Neural progenitor cell (in vitro differentiated cells): ENCODE measurements around the gene UBE2O. TPM values are rescaled to one million over a fixed set of nuclear protein-coding genes. Genes with fewer than 3 reads are reported as not detected.

Experiments used
- DNase-seq: peaks from one replicate; pipeline ENCODE4 v3.0.0-alpha.2; 2016; ENCODE audit warnings: low spot score
- H2AFZ ChIP-seq: fragments of 200-600 bp; sonication (generic); replicated peaks from 2 replicates; pipeline ENCODE4 v1.6.1; 2016; ENCODE audit warnings: antibody characterized with exemption
- H3F3A ChIP-seq: fragments of 200-600 bp; sonication (generic); 2 replicates; pipeline ENCODE4 v1.6.1; 2016; ENCODE audit warnings: antibody characterized with exemption, low read depth
- H3K27ac ChIP-seq: fragments of 200-600 bp; sonication (generic); 2 replicates; pipeline ENCODE4 v1.5.1; 2016; ENCODE audit warnings: mild to moderate bottlenecking
- H3K27me3 ChIP-seq: fragments of 200-600 bp; sonication (generic); 2 replicates; pipeline ENCODE4 v1.6.1; 2016; ENCODE audit warnings: mild to moderate bottlenecking, moderate library complexity
- H3K36me3 ChIP-seq: fragments of 200-600 bp; sonication (generic); 2 replicates; pipeline ENCODE4 v1.5.1; 2016
- H3K4me1 ChIP-seq: fragments of 200-600 bp; sonication (generic); 2 replicates; pipeline ENCODE4 v1.6.1; 2016; ENCODE audit warnings: mixed run types
- H3K4me2 ChIP-seq: fragments of 200-600 bp; sonication (generic); 2 replicates; pipeline ENCODE4 v1.6.1; 2016
- H3K4me3 ChIP-seq: fragments of 200-600 bp; sonication (generic); 2 replicates; pipeline ENCODE4 v1.5.1; 2016
- H3K79me2 ChIP-seq: fragments of 200-600 bp; sonication (generic); 2 replicates; pipeline ENCODE4 v1.6.1; 2016; ENCODE audit warnings: low read depth
- H3K9ac ChIP-seq: fragments of 200-600 bp; sonication (generic); 2 replicates; pipeline ENCODE4 v1.6.1; 2016
- H3K9me3 ChIP-seq: fragments of 200-600 bp; sonication (generic); 2 replicates; pipeline ENCODE4 v1.5.1; 2016; ENCODE audit warnings: low read depth
- H4K20me1 ChIP-seq: fragments of 200-600 bp; sonication (generic); 2 replicates; pipeline ENCODE4 v1.6.1; 2016; ENCODE audit warnings: low read depth
- H3K27ac Mint-ChIP-seq: 3 replicates; pipeline ENCODE4 v1.8.0; 2021; ENCODE audit warnings: mixed read lengths
- H3K27me3 Mint-ChIP-seq: 2 replicates; pipeline ENCODE4 v1.8.0; 2022; ENCODE audit warnings: low read depth, mild to moderate bottlenecking, inconsistent platforms, moderate library complexity, mixed read lengths; ENCODE audit not compliant: insufficient read depth
- H3K36me3 Mint-ChIP-seq: 3 replicates; pipeline ENCODE4 v1.8.0; 2021; ENCODE audit warnings: mixed read lengths
- H3K4me1 Mint-ChIP-seq: 3 replicates; pipeline ENCODE4 v1.8.0; 2021; ENCODE audit warnings: mixed read lengths
- H3K4me3 Mint-ChIP-seq: 3 replicates; pipeline ENCODE4 v1.8.0; 2021; ENCODE audit warnings: mild to moderate bottlenecking, moderate library complexity, mixed read lengths
- H3K9me3 Mint-ChIP-seq: 3 replicates; pipeline ENCODE4 v1.8.0; 2020; ENCODE audit warnings: mixed read lengths
- EZH2 ChIP-seq: fragments of 200-600 bp; sonication (generic); IDR thresholded peaks from 2 replicates; pipeline ENCODE4 v1.6.1; 2017; ENCODE audit warnings: antibody characterized with exemption, mild to moderate bottlenecking, moderate library complexity
- EZH2phosphoT487 ChIP-seq: fragments of 200-600 bp; sonication (generic); IDR thresholded peaks from 2 replicates; pipeline ENCODE4 v1.6.1; 2017; ENCODE audit warnings: antibody characterized with exemption
- total RNA-seq: library from RNA; depleted of rRNA; stranded (reverse); fragments of >200 nt; gene quantifications from 2 replicates; pipeline ENCODE4 v1.2.3, GENCODE V29; 2015; ENCODE audit warnings: low replicate concordance
- TF ChIP-seq, protein P1 (sequence below): fragments of 200-600 bp; sonication (generic); IDR thresholded peaks from 2 replicates; pipeline ENCODE4 v1.5.1; 2017; ENCODE audit warnings: antibody characterized with exemption, mild to moderate bottlenecking

UBE2O gene
- total RNA-seq, 1 donor from 2014 or later, result 20.6 TPM

DNA sequence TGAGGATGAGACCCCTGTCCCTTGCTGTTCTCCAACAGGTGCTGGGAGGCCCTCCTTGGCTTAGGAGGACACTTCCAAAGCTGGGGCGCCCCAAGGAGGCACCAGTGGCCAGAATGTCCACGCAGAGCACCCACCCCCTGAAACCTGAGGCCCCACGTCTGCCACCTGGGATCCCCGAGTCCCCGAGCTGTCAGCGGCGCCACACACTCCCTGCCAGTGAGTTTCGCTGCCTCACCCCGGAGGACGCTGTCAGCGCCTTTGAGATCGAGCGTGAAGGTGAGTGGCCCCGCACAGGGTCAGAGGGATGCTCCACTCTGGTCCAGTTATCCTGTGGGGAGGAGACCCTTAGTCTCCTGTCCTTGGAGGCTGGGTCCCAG, 15.7 kb upstream of the UBE2O start:
- Histone ChIP-seq H3K9me3 (no peaks in the 10 kb centered on the region), H4K20me1 (no peaks in the 10 kb centered on the region), H3K4me2 (no peak overlapping the region), H3K4me1 (peaks cover 19% of the 10 kb centered on the region), H3K79me2 (no peaks in the 10 kb centered on the region), H3K36me3 (no peaks in the 10 kb centered on the region), H3K27me3 (no peaks in the 10 kb centered on the region), H3K27ac (no peak overlapping the region), H2AFZ (no peak overlapping the region), H3K4me3 (no peak overlapping the region), H3K9ac (no peak overlapping the region), H3F3A (peaks cover 14% of the 10 kb centered on the region)
- Mint-ChIP-seq H3K36me3 (no peaks in the 10 kb centered on the region), H3K27ac (no peak overlapping the region), H3K4me1 (peaks cover 16% of the 10 kb centered on the region), H3K27me3 (no peaks in the 10 kb centered on the region), H3K9me3 (no peaks in the 10 kb centered on the region), H3K4me3 (no peak overlapping the region)
- no peak for DNase-seq
- TF ChIP-seq, protein P1, sequence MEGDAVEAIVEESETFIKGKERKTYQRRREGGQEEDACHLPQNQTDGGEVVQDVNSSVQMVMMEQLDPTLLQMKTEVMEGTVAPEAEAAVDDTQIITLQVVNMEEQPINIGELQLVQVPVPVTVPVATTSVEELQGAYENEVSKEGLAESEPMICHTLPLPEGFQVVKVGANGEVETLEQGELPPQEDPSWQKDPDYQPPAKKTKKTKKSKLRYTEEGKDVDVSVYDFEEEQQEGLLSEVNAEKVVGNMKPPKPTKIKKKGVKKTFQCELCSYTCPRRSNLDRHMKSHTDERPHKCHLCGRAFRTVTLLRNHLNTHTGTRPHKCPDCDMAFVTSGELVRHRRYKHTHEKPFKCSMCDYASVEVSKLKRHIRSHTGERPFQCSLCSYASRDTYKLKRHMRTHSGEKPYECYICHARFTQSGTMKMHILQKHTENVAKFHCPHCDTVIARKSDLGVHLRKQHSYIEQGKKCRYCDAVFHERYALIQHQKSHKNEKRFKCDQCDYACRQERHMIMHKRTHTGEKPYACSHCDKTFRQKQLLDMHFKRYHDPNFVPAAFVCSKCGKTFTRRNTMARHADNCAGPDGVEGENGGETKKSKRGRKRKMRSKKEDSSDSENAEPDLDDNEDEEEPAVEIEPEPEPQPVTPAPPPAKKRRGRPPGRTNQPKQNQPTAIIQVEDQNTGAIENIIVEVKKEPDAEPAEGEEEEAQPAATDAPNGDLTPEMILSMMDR, result no peak
- TF ChIP-seq EZH2 (no peak), EZH2phosphoT487 (no peak)

DNA sequence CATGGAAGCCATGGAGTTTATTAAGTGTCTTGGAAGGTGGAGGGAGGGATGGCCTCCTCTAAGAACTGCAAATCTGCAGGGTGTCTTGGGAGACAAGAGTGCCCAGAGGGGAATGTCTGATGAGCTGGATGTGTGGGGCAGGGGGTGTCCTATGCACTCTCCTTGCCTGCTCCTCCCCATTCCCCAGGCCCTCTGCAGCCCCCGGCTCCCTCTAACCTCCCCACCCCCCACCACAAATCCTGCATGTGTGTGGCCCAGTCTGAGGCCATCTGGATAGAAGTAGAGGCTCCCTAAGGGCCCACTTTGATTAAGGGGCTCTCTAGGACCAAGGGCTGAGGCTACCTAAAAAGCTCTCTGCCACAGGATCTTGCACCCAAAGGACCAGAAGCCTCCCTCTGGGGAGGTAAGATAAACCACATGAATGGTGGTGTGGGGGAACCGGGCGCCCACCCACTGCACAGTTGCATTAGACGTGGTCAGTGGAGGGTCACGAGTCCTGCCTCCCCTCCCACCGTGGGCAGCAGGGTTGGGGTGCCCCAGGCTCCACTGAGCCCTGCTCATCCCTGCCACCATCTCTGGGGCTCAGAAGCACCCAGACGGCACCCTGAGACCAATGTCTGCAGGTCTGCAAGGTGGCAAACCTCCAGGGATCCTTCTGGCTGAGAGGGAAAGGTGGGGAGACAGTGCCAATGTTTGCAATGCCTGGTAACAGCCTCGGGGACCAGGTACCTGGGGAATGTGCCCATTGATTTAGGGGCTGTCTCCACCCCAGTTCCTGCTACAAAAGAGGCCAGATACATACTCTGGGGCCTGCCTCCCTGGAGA, 15.1 kb upstream of the UBE2O start:
- H3K4me1 ChIP-seq, result peaks cover 19% of the 10 kb centered on the region
- peak overlapping the region; percentile 61 for H2AFZ ChIP-seq
- no peaks in the 10 kb centered on the region for H3K36me3 ChIP-seq
- H3K9ac ChIP-seq, result no peak overlapping the region
- Mint-ChIP-seq H3K9me3 (no peaks in the 10 kb centered on the region), H3K27ac (no peak overlapping the region), H3K4me3 (peak overlapping the region; percentile 18), H3K27me3 (no peaks in the 10 kb centered on the region), H3K4me1 (peaks cover 16% of the 10 kb centered on the region), H3K36me3 (no peaks in the 10 kb centered on the region)
- TF ChIP-seq EZH2, result no peak
- TF ChIP-seq EZH2phosphoT487, result no peak
- TF ChIP-seq, protein P1, result no peak
- H3K9me3 ChIP-seq, result no peaks in the 10 kb centered on the region
- DNase-seq, result no peak
- no peak overlapping the region for H3K4me3 ChIP-seq
- no peak overlapping the region for H3K27ac ChIP-seq
- H3K4me2 ChIP-seq, result peak overlapping the region; percentile 70
- peaks cover 14% of the 10 kb centered on the region for H3F3A ChIP-seq
- no peaks in the 10 kb centered on the region for H3K79me2 ChIP-seq
- no peaks in the 10 kb centered on the region for H3K27me3 ChIP-seq
- H4K20me1 ChIP-seq, result no peaks in the 10 kb centered on the region

DNA sequence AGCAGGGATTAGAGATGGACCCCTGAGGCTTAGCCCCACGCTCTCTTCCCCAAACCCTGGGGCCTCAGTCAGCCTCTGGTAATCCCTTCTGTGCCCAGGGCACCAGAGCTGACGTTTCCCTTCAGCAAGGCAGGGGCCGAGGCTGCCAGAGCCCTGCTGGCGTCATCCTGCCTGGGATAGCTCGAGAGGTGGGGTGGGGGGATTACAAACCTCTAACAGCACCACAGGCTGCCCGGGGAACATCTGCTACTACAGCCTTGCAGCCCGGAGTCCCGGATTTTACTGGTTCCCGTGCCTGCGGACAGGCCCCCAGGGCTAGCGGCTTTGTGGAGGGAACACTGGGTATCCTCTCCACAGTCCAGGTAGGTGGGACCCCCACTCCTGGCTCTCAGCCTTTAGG, 14.4 kb upstream of the UBE2O start, which contains the start of gene AANAT:
AANAT (plus strand) TSS at position 238 of the 400 bp plus-strand sequence. CDS start 1,144 bp downstream, outside the sequence.
- H3K4me3 ChIP-seq, result peak within 1 kb of the TSS; percentile 4
- H3K79me2 ChIP-seq, result no peaks in the 10 kb centered on the region
- H3K27me3 Mint-ChIP-seq, result no peaks in the 10 kb centered on the region
- TF ChIP-seq EZH2phosphoT487 (no peak), EZH2 (no peak)
- TF ChIP-seq, protein P1, result no peak
- no peaks in the 10 kb centered on the region for H3K9me3 ChIP-seq
- no peaks in the 10 kb centered on the region for H3K36me3 ChIP-seq
- no peak within 1 kb of the TSS for H3K27ac Mint-ChIP-seq
- no peak within 1 kb of the TSS for H3K27ac ChIP-seq
- peaks cover 14% of the 10 kb centered on the region for H3F3A ChIP-seq
- peak within 1 kb of the TSS; percentile 70 for H3K4me2 ChIP-seq
- peak within 1 kb of the TSS; percentile 24 for H3K4me3 Mint-ChIP-seq
- peaks cover 16% of the 10 kb centered on the region for H3K4me1 Mint-ChIP-seq
- no peak within 1 kb of the TSS for H3K9ac ChIP-seq
- H3K27me3 ChIP-seq, result no peaks in the 10 kb centered on the region
- no peaks in the 10 kb centered on the region for H3K9me3 Mint-ChIP-seq
- H3K4me1 ChIP-seq, result peaks cover 19% of the 10 kb centered on the region
- H4K20me1 ChIP-seq, result no peaks in the 10 kb centered on the region
- no peaks in the 10 kb centered on the region for H3K36me3 Mint-ChIP-seq
- DNase-seq, result peak; percentile 81
- H2AFZ ChIP-seq, result peak within 1 kb of the TSS; percentile 61
